Neural cell (in vitro differentiated cells): ENCODE data around the gene SRC.

Experiments
- EP300 ChIP-seq: fragments of 450-650 bp; conservative IDR thresholded peaks from 2 replicates; pipeline ENCODE4 v1.6.1; 2014; ENCODE audit warnings: antibody characterized with exemption, mild to moderate bottlenecking, moderate library complexity; ENCODE audit not compliant: poor library complexity, severe bottlenecking
- EZH2 ChIP-seq: fragments of 200-600, 300-800 bp; shearing (Covaris generic), sonication (generic); IDR thresholded peaks from 2 replicates; pipeline ENCODE4 v1.6.1; 2014; ENCODE audit warnings: antibody characterized with exemption, low read length, borderline replicate concordance, mild to moderate bottlenecking; ENCODE audit not compliant: insufficient read depth, poor library complexity, severe bottlenecking
- RAD21 ChIP-seq: fragments of 450-650 bp; conservative IDR thresholded peaks from 2 replicates; pipeline ENCODE4 v1.6.1; 2014; ENCODE audit warnings: antibody characterized with exemption, mild to moderate bottlenecking, moderate library complexity
- SMC3 ChIP-seq: fragments of 450-650 bp; conservative IDR thresholded peaks from 2 replicates; pipeline ENCODE4 v1.6.1; 2014; ENCODE audit warnings: antibody characterized with exemption, mild to moderate bottlenecking, moderate library complexity; ENCODE audit not compliant: poor library complexity
- TAF1 ChIP-seq: IDR thresholded peaks from 2 replicates; pipeline ENCODE4 v1.6.1; 2012; ENCODE audit warnings: low read depth
- TF ChIP-seq, protein P1 (sequence below): fragments of 450-650 bp; IDR thresholded peaks from 2 replicates; pipeline ENCODE4 v1.5.1; 2014; ENCODE audit warnings: antibody characterized with exemption, mild to moderate bottlenecking, moderate library complexity; ENCODE audit not compliant: poor library complexity, severe bottlenecking
- TF ChIP-seq, protein P2 (sequence below): IDR thresholded peaks from 2 replicates; pipeline ENCODE4 v1.6.1; 2012; ENCODE audit warnings: borderline replicate concordance

DNA sequence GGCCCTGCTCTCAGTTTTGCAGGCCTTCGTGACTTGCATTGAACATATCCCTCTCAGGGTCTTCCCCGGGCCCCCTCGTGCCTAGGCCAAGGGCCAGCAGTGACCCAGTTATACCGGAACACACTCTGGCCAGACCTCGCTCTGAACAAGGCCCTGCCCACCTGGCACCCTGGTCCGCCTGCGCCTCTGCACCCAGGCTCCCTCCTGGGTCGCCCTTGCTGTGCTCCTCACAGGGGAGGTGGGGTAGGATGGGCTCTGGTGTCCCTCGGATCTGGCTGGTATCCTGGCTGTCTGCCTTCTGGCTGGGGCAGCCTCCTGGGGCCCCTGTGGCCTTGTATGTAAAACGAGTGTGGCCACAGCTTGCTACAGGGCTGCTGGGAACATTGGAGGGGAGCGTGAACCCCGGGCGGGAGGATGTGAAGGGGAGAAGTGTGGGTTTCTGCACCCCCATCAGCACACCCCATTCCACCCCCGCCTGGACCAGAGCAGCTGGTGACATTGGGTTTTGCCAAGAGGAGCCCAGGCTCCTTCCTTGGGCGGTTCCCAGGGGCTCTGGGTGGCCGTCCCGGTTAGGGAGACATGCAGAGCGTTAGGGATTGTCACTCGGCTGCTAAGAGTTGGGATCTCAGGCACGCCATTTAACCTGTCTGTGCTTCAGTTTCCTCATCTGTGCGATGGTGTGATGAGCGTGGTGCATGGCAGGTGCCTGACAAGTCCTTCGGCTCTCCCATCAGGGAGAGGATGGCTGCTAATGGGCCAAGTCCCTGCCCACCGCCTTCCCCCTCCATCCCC lies 17.5 kb downstream of the SRC start:
- TF ChIP-seq EZH2, result no peak
- no peak for TF ChIP-seq SMC3
- no peak for TF ChIP-seq RAD21
- TF ChIP-seq, protein P1, sequence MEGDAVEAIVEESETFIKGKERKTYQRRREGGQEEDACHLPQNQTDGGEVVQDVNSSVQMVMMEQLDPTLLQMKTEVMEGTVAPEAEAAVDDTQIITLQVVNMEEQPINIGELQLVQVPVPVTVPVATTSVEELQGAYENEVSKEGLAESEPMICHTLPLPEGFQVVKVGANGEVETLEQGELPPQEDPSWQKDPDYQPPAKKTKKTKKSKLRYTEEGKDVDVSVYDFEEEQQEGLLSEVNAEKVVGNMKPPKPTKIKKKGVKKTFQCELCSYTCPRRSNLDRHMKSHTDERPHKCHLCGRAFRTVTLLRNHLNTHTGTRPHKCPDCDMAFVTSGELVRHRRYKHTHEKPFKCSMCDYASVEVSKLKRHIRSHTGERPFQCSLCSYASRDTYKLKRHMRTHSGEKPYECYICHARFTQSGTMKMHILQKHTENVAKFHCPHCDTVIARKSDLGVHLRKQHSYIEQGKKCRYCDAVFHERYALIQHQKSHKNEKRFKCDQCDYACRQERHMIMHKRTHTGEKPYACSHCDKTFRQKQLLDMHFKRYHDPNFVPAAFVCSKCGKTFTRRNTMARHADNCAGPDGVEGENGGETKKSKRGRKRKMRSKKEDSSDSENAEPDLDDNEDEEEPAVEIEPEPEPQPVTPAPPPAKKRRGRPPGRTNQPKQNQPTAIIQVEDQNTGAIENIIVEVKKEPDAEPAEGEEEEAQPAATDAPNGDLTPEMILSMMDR, result no peak
- TF ChIP-seq TAF1, result no peak
- TF ChIP-seq, protein P2, sequence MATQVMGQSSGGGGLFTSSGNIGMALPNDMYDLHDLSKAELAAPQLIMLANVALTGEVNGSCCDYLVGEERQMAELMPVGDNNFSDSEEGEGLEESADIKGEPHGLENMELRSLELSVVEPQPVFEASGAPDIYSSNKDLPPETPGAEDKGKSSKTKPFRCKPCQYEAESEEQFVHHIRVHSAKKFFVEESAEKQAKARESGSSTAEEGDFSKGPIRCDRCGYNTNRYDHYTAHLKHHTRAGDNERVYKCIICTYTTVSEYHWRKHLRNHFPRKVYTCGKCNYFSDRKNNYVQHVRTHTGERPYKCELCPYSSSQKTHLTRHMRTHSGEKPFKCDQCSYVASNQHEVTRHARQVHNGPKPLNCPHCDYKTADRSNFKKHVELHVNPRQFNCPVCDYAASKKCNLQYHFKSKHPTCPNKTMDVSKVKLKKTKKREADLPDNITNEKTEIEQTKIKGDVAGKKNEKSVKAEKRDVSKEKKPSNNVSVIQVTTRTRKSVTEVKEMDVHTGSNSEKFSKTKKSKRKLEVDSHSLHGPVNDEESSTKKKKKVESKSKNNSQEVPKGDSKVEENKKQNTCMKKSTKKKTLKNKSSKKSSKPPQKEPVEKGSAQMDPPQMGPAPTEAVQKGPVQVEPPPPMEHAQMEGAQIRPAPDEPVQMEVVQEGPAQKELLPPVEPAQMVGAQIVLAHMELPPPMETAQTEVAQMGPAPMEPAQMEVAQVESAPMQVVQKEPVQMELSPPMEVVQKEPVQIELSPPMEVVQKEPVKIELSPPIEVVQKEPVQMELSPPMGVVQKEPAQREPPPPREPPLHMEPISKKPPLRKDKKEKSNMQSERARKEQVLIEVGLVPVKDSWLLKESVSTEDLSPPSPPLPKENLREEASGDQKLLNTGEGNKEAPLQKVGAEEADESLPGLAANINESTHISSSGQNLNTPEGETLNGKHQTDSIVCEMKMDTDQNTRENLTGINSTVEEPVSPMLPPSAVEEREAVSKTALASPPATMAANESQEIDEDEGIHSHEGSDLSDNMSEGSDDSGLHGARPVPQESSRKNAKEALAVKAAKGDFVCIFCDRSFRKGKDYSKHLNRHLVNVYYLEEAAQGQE, result no peak
- no peak for TF ChIP-seq EP300
